AG10803 (cell line): ENCODE data around the gene ASB2.

Experiments
- DNase-seq: peaks from one replicate; pipeline ENCODE4 v3.0.0; 2010; ENCODE audit warnings: low read depth
- H3K4me3 ChIP-seq: 2 replicates; pipeline ENCODE4 v1.5.1; 2011; ENCODE audit warnings: mild to moderate bottlenecking, low read length, control low read depth
- TF ChIP-seq, protein P1 (sequence below): conservative IDR thresholded peaks from 2 replicates; pipeline ENCODE4 v1.5.1; 2011; ENCODE audit warnings: mild to moderate bottlenecking, low read length, control low read depth, inconsistent platforms

ASB2 gene

DNA sequence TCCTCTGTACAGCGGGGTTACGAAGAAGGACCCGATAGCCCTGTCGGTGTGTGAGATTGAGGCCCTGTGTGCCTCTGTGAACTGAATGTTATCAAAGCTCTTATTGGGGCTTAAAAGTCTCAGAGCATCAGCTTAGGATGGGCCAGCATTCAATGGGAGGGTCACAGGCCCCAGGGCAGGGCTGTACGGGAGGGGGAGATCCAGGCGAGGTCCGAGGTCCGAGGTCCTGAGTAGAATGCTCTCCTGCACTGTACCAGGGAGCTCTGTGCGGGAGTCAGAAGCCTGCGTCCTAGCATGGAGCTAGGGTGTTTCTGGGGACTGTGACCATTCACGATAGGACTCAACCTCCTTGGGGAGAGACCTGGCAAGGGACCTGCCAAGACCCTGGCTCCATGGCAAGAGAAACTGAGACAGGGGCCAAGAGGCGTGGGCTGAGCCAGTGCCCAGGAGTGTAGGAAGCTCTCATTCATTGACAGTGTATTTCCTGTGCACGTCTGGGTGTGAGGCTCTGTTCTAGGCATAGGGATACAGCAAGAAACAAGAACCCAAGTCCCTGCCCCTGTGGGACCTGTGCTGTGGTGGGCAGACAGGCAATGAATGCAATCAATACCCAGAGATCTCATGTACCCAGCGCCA is 61.2 kb downstream of the ASB2 start:
- H3K4me3 ChIP-seq, result no peak overlapping the region
- no peak for DNase-seq
- TF ChIP-seq, protein P1, sequence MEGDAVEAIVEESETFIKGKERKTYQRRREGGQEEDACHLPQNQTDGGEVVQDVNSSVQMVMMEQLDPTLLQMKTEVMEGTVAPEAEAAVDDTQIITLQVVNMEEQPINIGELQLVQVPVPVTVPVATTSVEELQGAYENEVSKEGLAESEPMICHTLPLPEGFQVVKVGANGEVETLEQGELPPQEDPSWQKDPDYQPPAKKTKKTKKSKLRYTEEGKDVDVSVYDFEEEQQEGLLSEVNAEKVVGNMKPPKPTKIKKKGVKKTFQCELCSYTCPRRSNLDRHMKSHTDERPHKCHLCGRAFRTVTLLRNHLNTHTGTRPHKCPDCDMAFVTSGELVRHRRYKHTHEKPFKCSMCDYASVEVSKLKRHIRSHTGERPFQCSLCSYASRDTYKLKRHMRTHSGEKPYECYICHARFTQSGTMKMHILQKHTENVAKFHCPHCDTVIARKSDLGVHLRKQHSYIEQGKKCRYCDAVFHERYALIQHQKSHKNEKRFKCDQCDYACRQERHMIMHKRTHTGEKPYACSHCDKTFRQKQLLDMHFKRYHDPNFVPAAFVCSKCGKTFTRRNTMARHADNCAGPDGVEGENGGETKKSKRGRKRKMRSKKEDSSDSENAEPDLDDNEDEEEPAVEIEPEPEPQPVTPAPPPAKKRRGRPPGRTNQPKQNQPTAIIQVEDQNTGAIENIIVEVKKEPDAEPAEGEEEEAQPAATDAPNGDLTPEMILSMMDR, result no peak

DNA sequence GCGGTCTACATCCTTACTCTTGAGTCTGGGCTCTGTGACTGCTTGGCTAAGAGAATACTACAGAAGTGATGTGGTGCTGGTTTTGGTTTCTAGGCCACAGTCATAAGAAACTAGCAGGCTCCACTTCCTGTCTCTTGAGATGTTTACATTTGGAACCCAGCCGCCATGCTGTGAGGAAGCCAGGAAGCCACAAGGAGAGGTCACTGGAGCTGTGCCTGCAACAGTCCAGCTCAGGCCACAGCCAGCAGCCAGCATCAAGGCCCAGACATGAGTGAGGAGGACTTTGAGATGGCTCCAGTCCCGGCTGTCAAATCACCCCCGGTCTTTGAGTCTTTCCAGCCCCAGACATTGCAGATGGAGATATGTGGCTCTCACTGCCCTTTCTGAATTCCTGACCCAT is 62.1 kb downstream of the ASB2 start:
- no peak overlapping the region for H3K4me3 ChIP-seq
- TF ChIP-seq, protein P1, result no peak
- DNase-seq, result no peak

GRCh38 chr14:93912782-93913181 is 63.6 kb downstream of the ASB2 start:
- peak; percentile 23 for DNase-seq
- TF ChIP-seq, protein P1, result no peak

GRCh38 chr14:93911975-93912615 is 64.3 kb downstream of the ASB2 start:
- no peak for DNase-seq
- no peak overlapping the region for H3K4me3 ChIP-seq
- TF ChIP-seq, protein P1, result no peak

More at GRCh38 chr14:93912782-93913181, 63.6 kb downstream of the ASB2 start:
- no peak overlapping the region for H3K4me3 ChIP-seq

DNA sequence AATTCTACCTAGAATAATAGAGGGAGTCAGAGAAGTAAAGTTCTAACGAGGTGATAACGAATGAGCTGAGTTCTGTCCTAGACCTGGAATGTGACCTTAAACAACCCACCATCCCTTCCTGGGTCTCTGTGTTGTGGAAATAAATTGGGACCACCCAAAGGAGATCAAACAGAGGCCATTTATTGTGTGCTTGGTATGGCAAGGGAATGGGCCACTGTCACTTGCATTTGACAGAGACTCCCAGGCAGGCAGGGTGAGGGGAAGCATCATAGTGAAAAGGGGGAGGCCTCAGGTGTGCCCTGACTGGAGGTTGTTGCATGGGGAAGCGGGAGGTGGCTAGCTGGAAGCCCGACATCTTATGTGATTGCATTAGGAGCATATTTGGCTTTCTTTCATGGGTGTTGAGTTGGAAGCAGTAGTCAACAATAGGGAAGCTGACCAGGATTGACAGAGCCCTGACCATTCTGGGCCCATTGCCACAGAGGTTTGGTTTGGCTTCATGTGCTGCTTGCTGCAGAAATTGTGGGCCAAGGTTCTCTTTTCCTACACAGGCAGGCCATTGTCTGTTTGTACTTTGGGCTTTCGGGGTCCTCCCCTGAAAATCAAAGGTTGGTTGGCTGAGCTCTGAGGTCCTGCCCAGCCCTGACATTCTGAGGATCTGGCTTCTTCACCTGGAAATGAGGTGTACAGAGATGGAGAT is 66.8 kb downstream of the ASB2 start:
- H3K4me3 ChIP-seq, result no peak overlapping the region
- DNase-seq, result no peak
- TF ChIP-seq, protein P1, result no peak

- no peak overlapping the region for H3K4me3 ChIP-seq
- TF ChIP-seq, protein P1, result peak; percentile 74
- peak; percentile 30 for DNase-seq
Observed at GRCh38 chr14:93906341-93907329, 69.7 kb downstream of the ASB2 start.
